ENCODE data around the gene OR5A1. TPM values are rescaled to one million over a fixed set of nuclear protein-coding genes. Genes with fewer than 3 reads are reported as not detected.

The OR5A1 gene
- total RNA-seq, 4 donors from 2014 or later: not detected

DNA sequence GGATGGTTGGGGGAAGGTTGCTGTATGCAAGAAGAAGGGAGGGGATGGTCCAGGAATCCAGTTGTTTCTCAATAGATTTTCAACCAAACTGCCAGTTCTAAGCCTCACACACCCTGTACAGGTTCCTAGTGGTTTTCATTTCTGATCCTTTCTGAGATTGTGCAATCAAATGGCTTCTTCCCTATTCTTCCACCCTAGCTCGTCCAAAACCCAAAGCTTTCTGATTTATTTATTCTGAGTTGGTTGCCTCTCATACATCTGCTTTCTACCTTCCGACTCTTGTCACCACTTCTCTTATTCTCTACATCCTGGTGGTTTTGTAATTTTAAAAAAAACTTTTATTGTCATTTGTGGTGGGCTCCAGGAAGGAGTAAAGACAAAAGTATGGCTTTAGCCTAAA, 22.6 kb upstream of the OR5A1 start:
- intact Hi-C loops (cut with DNase I): no loop called here
- TF ChIP-seq, protein P1, sequence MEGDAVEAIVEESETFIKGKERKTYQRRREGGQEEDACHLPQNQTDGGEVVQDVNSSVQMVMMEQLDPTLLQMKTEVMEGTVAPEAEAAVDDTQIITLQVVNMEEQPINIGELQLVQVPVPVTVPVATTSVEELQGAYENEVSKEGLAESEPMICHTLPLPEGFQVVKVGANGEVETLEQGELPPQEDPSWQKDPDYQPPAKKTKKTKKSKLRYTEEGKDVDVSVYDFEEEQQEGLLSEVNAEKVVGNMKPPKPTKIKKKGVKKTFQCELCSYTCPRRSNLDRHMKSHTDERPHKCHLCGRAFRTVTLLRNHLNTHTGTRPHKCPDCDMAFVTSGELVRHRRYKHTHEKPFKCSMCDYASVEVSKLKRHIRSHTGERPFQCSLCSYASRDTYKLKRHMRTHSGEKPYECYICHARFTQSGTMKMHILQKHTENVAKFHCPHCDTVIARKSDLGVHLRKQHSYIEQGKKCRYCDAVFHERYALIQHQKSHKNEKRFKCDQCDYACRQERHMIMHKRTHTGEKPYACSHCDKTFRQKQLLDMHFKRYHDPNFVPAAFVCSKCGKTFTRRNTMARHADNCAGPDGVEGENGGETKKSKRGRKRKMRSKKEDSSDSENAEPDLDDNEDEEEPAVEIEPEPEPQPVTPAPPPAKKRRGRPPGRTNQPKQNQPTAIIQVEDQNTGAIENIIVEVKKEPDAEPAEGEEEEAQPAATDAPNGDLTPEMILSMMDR (IDR thresholded peaks at IDR 0.05): no peak
- TF ChIP-seq POLR2A (IDR thresholded peaks at IDR 0.05): no peak
- Histone ChIP-seq H3K27me3 (peaks cover 0 to 4% (median 0%) of the 10 kb centered on the region in 4 donors), H3K36me3 (no peaks in the 10 kb centered on the region), H3K27ac (no peak overlapping the region), H3K4me1 (no peaks in the 10 kb centered on the region), H3K9me3 (peaks cover 0 to 16% (median 0%) of the 10 kb centered on the region in 3 donors), H3K4me3 (no peak overlapping the region)
- 61 to 62% methylated on average over 2 of the region's 2 CpGs for WGBS, 2 donors
- no peak for DNase-seq

DNA sequence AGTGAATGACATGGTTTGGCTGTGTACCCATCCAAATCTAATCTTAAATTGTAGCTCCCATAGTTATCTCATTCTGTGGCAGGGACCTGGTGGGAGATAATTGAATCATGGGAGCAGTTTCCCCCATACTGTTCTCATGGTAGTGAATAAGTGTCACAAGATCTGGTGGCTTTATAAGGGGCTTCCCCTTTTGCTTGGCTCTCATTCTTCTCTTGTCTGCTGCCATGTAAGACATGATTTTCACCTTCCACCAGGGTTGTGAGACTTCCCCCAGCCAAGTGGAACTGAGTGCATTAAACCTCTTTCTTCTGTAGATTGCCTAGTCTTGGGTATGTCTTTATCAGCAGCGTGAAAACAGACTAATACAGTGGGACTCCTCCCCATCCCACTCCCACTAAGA, 21.2 kb upstream of the OR5A1 start:
- no peak for DNase-seq
- intact Hi-C loops (cut with DNase I): no loop called here
- WGBS, 2 donors: 33 to 55% methylated on average over 1 of the region's 1 CpG
- Histone ChIP-seq H3K27me3 (peaks cover 0 to 4% (median 0%) of the 10 kb centered on the region in 4 donors), H3K4me1 (no peaks in the 10 kb centered on the region), H3K9me3 (peaks cover 0 to 7% (median 0%) of the 10 kb centered on the region in 3 donors), H3K4me3 (no peak overlapping the region), H3K36me3 (no peaks in the 10 kb centered on the region), H3K27ac (no peak overlapping the region)
- TF ChIP-seq POLR2A (IDR thresholded peaks at IDR 0.05): no peak
- TF ChIP-seq, protein P1 (IDR thresholded peaks at IDR 0.05): no peak

DNA sequence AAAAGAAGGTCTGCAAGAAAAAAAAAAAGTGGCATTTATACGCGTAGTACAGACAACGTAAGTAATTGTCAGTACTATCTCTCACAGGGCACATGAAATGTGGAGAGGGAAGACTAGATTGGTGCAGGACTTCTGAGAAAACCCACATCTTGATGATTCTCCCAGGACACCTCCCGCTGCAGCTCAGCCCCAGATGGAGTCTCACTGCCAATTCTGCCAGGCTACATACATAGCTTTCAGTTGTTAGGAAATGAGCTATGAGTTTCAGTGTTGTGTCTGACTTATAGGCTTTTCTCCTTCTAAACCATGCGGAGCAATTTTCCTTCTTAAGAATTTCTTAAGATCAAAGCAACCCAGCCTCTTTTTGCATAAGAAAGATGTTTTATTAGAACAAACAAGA, 19.7 kb upstream of the OR5A1 start:
- H3K27me3 ChIP-seq: peaks cover 0 to 4% (median 0%) of the 10 kb centered on the region in 4 donors
- H3K27ac ChIP-seq: no peak overlapping the region
- peaks cover 0 to 2% (median 0%) of the 10 kb centered on the region in 3 donors for H3K9me3 ChIP-seq
- H3K4me1 ChIP-seq: no peaks in the 10 kb centered on the region
- no peak overlapping the region for H3K4me3 ChIP-seq
- no peaks in the 10 kb centered on the region for H3K36me3 ChIP-seq
- TF ChIP-seq POLR2A (IDR thresholded peaks at IDR 0.05): no peak
- TF ChIP-seq, protein P1 (IDR thresholded peaks at IDR 0.05): no peak
- WGBS, 2 donors: 76 to 82% methylated on average over 5 of the region's 5 CpGs
- DNase-seq: no peak
- intact Hi-C loops (cut with DNase I): no loop called here

DNA sequence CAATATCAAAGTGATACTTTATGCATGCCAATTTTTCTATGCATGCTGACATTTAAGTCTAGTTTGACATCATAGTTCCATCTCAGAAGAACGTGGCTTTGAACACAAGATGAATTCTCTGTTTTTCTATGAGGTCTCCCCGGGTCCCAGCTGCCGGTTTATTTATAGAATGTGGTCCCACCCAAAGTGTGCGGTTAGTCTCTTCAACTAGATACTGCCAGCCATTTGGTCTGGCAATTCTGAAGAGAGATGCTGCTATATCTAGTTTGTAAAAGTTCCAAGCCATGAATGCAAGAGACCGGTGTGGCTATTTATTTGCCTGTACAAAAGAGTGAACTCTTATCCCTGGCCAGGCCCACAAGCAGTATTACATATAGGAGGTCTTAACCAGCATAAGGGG, 19.2 kb upstream of the OR5A1 start:
- Histone ChIP-seq H3K9me3 (no peaks in the 10 kb centered on the region), H3K4me1 (no peaks in the 10 kb centered on the region), H3K27ac (no peak overlapping the region), H3K4me3 (no peak overlapping the region), H3K27me3 (peaks cover 0 to 4% (median 0%) of the 10 kb centered on the region in 4 donors), H3K36me3 (no peaks in the 10 kb centered on the region)
- intact Hi-C loops (cut with DNase I): no loop called here
- DNase-seq: no peak
- TF ChIP-seq POLR2A (IDR thresholded peaks at IDR 0.05): no peak
- TF ChIP-seq, protein P1 (IDR thresholded peaks at IDR 0.05): no peak
- 56 to 57% methylated on average over 5 of the region's 5 CpGs for WGBS, 2 donors

- Histone ChIP-seq H3K27me3 (peaks cover 0 to 4% (median 0%) of the 10 kb centered on the region in 4 donors), H3K4me1 (no peaks in the 10 kb centered on the region), H3K9me3 (no peaks in the 10 kb centered on the region), H3K36me3 (no peaks in the 10 kb centered on the region), H3K27ac (no peak overlapping the region), H3K4me3 (no peak overlapping the region)
- intact Hi-C loops (cut with DNase I): no loop called here
- WGBS, 2 donors: 53 to 67% methylated on average over 2 of the region's 2 CpGs
- TF ChIP-seq, protein P1 (IDR thresholded peaks at IDR 0.05): no peak
- TF ChIP-seq POLR2A (IDR thresholded peaks at IDR 0.05): no peak
- no peak for DNase-seq
Observed at GRCh38 chr11:59418156-59418555, 18.1 kb upstream of the OR5A1 start.
